GM15510 (cell line): ENCODE results near the gene CSRNP3.

ENCODE experiments used
- POLR2A ChIP-seq: IDR thresholded peaks from 3 replicates; pipeline ENCODE4 v1.6.1; 2011; ENCODE audit warnings: borderline replicate concordance; ENCODE audit not compliant: insufficient read length; ENCODE audit errors: extremely low read depth

CSRNP3 gene

GRCh38 chr2:165452327-165452726 is 17.2 kb upstream of the CSRNP3 start:
- TF ChIP-seq POLR2A: no peak

- TF ChIP-seq POLR2A: no peak
Observed at GRCh38 chr2:165453561-165454094, 15.9 kb upstream of the CSRNP3 start.

GRCh38 chr2:165454905-165455304 is 14.6 kb upstream of the CSRNP3 start:
- no peak for TF ChIP-seq POLR2A

- TF ChIP-seq POLR2A: no peak
Observed at GRCh38 chr2:165456027-165456426, 13.5 kb upstream of the CSRNP3 start.

GRCh38 chr2:165462443-165462842 is 7.1 kb upstream of the CSRNP3 start:
- TF ChIP-seq POLR2A: no peak

- no peak for TF ChIP-seq POLR2A
Observed at GRCh38 chr2:165466386-165466785, 3.1 kb upstream of the CSRNP3 start.

GRCh38 chr2:165467921-165468320 is 1.6 kb upstream of the CSRNP3 start:
- no peak for TF ChIP-seq POLR2A

GRCh38 chr2:165470361-165470760 is 863 bp downstream of the CSRNP3 start:
- no peak for TF ChIP-seq POLR2A

- TF ChIP-seq POLR2A: no peak
Observed at GRCh38 chr2:165471349-165471950, 2.0 kb downstream of the CSRNP3 start.

GRCh38 chr2:165472922-165473321 is 3.4 kb downstream of the CSRNP3 start:
- no peak for TF ChIP-seq POLR2A

- TF ChIP-seq POLR2A: no peak
Observed at GRCh38 chr2:165474619-165475276, 5.2 kb downstream of the CSRNP3 start.

GRCh38 chr2:165475277-165476004 is 5.9 kb downstream of the CSRNP3 start:
- no peak for TF ChIP-seq POLR2A

- TF ChIP-seq POLR2A: no peak
Observed at GRCh38 chr2:165479856-165480255, 10.4 kb downstream of the CSRNP3 start.

GRCh38 chr2:165494573-165494972 is 25.1 kb downstream of the CSRNP3 start:
- no peak for TF ChIP-seq POLR2A

- no peak for TF ChIP-seq POLR2A
Observed at GRCh38 chr2:165497659-165498317, 28.3 kb downstream of the CSRNP3 start.
